Right lobe of liver (tissue), 4 donors: Measurements from ENCODE around the gene GOLPH3.

ENCODE experiments used
- CTCF ChIP-seq, 4 donors: fragments of 200-600 bp in 3 of 4; fragments of 450-650 bp in 1 of 4; IDR thresholded peaks; one replicate each; pipeline versions ENCODE4 v1.5.1 to v1.8.0; 2016 to 2022; ENCODE audit warnings: antibody characterized with exemption in 4 of 4, mild to moderate bottlenecking in 2 of 4
- POLR2A ChIP-seq: fragments of 450-650 bp; IDR thresholded peaks from one replicate; pipeline ENCODE4 v1.6.1; 2017; ENCODE audit warnings: antibody characterized with exemption, mild to moderate bottlenecking
- donor health status: DM: no; HTN: no; CAD: no.
- donor health status: DM: no; HTN: no; CAD: no.
- donor health status: DM: no; HTN: yes; CAD: no.

GRCh38 chr5:32127711-32128110 lies 46.4 kb downstream of the GOLPH3 start:
- TF ChIP-seq CTCF (IDR thresholded peaks at IDR 0.05), result no peak
- no peak for TF ChIP-seq POLR2A
